T-helper 17 cell (primary cell): ENCODE results near the gene LAMA5. TPM values are rescaled to one million over a fixed set of nuclear protein-coding genes. Genes with fewer than 3 reads are reported as not detected.
A peak's percentile ranks its signal among the peaks of the same experiment; 100 is the strongest.
"Not testable (repeated sequence)": the region's sequence is repeated elsewhere in the genome, so short reads cannot be mapped to it uniquely, and the experiment has no call there.

Experiments used
- ATAC-seq: fragments of 150-1000 bp; cut with Tn5 transposase; 2 replicates; pipeline ENCODE4 v1.10.0; 2021; ENCODE audit warnings: mild to moderate bottlenecking, moderate library complexity
- DNase-seq, 3 donors: peaks; one replicate each; pipeline versions ENCODE4 v3.0.0 to v3.0.0-alpha.2; 2020 to 2021
- H3K9me3 ChIP-seq: one replicate; pipeline ENCODE4 v1.7.0; 2013; ENCODE audit warnings: low read length, mild to moderate bottlenecking; ENCODE audit not compliant: control insufficient read depth, poor library complexity, severe bottlenecking
- H3K27ac Mint-ChIP-seq: one replicate; pipeline ENCODE4 v1.8.0; 2022; ENCODE audit warnings: mild to moderate bottlenecking, moderate library complexity, mixed read lengths
- H3K27me3 Mint-ChIP-seq: one replicate; pipeline ENCODE4 v1.8.0; 2022; ENCODE audit warnings: mixed read lengths
- H3K36me3 Mint-ChIP-seq: one replicate; pipeline ENCODE4 v1.8.0; 2022; ENCODE audit warnings: low read depth, mixed read lengths
- H3K4me1 Mint-ChIP-seq: one replicate; pipeline ENCODE4 v1.8.0; 2022; ENCODE audit warnings: mild to moderate bottlenecking, mixed read lengths
- H3K4me3 Mint-ChIP-seq: one replicate; pipeline ENCODE4 v1.8.0; 2022; ENCODE audit warnings: mild to moderate bottlenecking, moderate library complexity, mixed read lengths
- total RNA-seq, 4 donors: library from RNA in 2 of 4; stranded (reverse) in 2 of 4; gene quantifications; one replicate each; pipeline ENCODE4 v1.2.3 and lab custom pipeline; 2022 to 2026

The LAMA5 gene
- total RNA-seq, 2 donors from 2014 or later: 0.50 to 0.72 TPM

- H3K27ac Mint-ChIP-seq: no peak overlapping the region
- H3K9me3 ChIP-seq: no peaks in the 10 kb centered on the region
- H3K4me1 Mint-ChIP-seq: peaks cover 5% of the 10 kb centered on the region
- H3K4me3 Mint-ChIP-seq: no peak overlapping the region
- H3K36me3 Mint-ChIP-seq: peaks cover 4% of the 10 kb centered on the region
- ATAC-seq: no peak
- no peak for DNase-seq
- peaks cover 15% of the 10 kb centered on the region for H3K27me3 Mint-ChIP-seq
Observed at GRCh38 chr20:62376112-62377063, 9.3 kb upstream of the LAMA5 start.

DNA sequence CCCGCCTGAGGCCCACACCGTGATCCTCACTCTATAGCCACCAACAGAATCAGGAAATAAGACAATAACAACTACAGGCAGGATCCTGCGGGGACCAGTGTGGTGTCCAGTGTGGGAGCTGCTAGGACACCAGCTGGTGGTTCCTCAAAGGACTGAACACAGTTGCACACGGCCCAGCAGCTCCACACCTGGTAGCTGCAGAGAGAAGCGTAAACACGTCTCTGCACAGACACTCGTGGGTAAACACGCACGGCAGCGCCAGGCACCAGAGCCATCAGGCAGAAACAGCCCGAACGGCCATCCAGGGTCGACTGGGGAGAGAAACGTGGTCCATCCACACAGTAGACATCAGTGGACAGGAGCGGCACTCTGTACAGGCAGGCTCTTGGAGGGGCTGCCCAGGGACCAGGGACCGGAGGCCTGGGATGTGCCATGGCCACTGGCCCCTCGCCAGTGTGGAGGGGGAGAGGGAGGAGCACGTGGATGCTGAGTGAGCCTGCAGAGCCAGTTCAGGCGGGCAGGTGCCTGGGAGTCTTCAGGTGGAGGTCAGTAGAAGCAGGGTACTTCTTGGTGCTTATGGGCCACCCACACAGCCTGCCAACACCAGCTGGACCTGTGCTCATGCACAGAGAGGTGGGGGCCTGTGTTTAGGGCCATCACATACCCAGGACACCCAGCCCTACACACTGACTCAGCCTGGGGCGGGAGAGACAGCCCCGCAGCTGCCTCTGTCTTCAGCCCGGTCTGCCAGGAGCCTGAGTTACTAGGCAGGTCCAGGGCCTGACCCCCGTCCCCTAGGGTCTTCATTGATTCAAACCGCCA lies 7.4 kb upstream of the LAMA5 start:
- ATAC-seq: no peak
- H3K27me3 Mint-ChIP-seq: peaks cover 16% of the 10 kb centered on the region
- no peak overlapping the region for H3K4me3 Mint-ChIP-seq
- H3K36me3 Mint-ChIP-seq: peaks cover 4% of the 10 kb centered on the region
- peaks cover 5% of the 10 kb centered on the region for H3K4me1 Mint-ChIP-seq
- DNase-seq: no peak
- H3K27ac Mint-ChIP-seq: no peak overlapping the region
- no peaks in the 10 kb centered on the region for H3K9me3 ChIP-seq

DNA sequence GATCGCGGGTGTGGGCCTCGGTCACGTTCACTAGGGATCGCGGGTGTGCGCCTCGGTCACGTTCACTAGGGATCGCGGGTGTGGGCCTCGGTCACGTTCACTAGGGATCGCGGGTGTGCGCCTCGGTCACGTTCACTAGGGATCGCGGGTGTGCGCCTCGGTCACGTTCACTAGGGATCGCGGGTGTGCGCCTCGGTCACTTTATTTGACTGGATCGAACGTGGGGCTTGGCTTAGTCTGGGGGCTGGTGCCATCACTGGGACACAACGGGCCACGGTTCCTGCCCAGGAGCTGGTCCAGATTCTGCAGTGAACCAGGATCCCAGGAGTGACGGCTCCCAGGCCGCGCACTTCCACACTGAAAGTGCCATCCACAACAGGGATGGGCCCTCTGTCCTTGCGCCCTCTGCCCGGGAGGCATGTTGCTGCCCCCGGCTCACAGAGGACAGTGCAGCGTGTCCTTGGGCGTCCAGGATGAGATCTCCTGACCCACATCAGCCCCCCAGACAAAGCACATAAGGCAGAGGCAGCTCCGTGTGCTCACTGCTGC lies 6.6 kb upstream of the LAMA5 start:
- not testable (repeated sequence) for H3K36me3 Mint-ChIP-seq, H3K9me3 ChIP-seq, DNase-seq, H3K4me1 Mint-ChIP-seq, ATAC-seq, H3K4me3 Mint-ChIP-seq, H3K27ac Mint-ChIP-seq
- H3K27me3 Mint-ChIP-seq: peaks cover 21% of the 10 kb centered on the region

GRCh38 chr20:62372042-62372993 lies 5.2 kb upstream of the LAMA5 start:
- H3K36me3 Mint-ChIP-seq: peaks cover 4% of the 10 kb centered on the region
- no peak for DNase-seq
- peaks cover 11% of the 10 kb centered on the region for H3K4me1 Mint-ChIP-seq
- no peak for ATAC-seq
- peaks cover 26% of the 10 kb centered on the region for H3K27me3 Mint-ChIP-seq
- H3K9me3 ChIP-seq: no peaks in the 10 kb centered on the region
- no peak overlapping the region for H3K4me3 Mint-ChIP-seq
- H3K27ac Mint-ChIP-seq: no peak overlapping the region

GRCh38 chr20:62371588-62372041 lies 4.5 kb upstream of the LAMA5 start:
- H3K27me3 Mint-ChIP-seq: peaks cover 26% of the 10 kb centered on the region
- no peak overlapping the region for H3K4me3 Mint-ChIP-seq
- no peak overlapping the region for H3K27ac Mint-ChIP-seq
- ATAC-seq: no peak
- DNase-seq: no peak
- H3K36me3 Mint-ChIP-seq: peaks cover 4% of the 10 kb centered on the region
- no peaks in the 10 kb centered on the region for H3K9me3 ChIP-seq
- peaks cover 11% of the 10 kb centered on the region for H3K4me1 Mint-ChIP-seq

- Mint-ChIP-seq H3K36me3 (peaks cover 4% of the 10 kb centered on the region), H3K4me3 (no peak overlapping the region), H3K27me3 (peaks cover 26% of the 10 kb centered on the region), H3K4me1 (peaks cover 11% of the 10 kb centered on the region), H3K27ac (no peak overlapping the region)
- DNase-seq (no peak), ATAC-seq (no peak)
- H3K9me3 ChIP-seq: no peaks in the 10 kb centered on the region
Observed at GRCh38 chr20:62370807-62371587, 3.9 kb upstream of the LAMA5 start.

GRCh38 chr20:62370115-62370806 lies 3.1 kb upstream of the LAMA5 start:
- H3K4me1 Mint-ChIP-seq: peaks cover 11% of the 10 kb centered on the region
- no peak overlapping the region for H3K4me3 Mint-ChIP-seq
- no peak overlapping the region for H3K27ac Mint-ChIP-seq
- DNase-seq (no peak), ATAC-seq (no peak)
- H3K36me3 Mint-ChIP-seq: peaks cover 4% of the 10 kb centered on the region
- no peaks in the 10 kb centered on the region for H3K9me3 ChIP-seq
- H3K27me3 Mint-ChIP-seq: peaks cover 27% of the 10 kb centered on the region

- DNase-seq (no peak), ATAC-seq (no peak)
- peaks cover 11% of the 10 kb centered on the region for H3K4me1 Mint-ChIP-seq
- peaks cover 4% of the 10 kb centered on the region for H3K36me3 Mint-ChIP-seq
- H3K27ac Mint-ChIP-seq: no peak overlapping the region
- H3K27me3 Mint-ChIP-seq: peaks cover 32% of the 10 kb centered on the region
- H3K9me3 ChIP-seq: no peaks in the 10 kb centered on the region
- H3K4me3 Mint-ChIP-seq: no peak overlapping the region
Observed at GRCh38 chr20:62369815-62370114, 2.7 kb upstream of the LAMA5 start.

- Mint-ChIP-seq H3K36me3 (peaks cover 4% of the 10 kb centered on the region), H3K4me1 (peaks cover 11% of the 10 kb centered on the region), H3K4me3 (no peak overlapping the region), H3K27me3 (peaks cover 34% of the 10 kb centered on the region), H3K27ac (no peak overlapping the region)
- H3K9me3 ChIP-seq: no peaks in the 10 kb centered on the region
- ATAC-seq (no peak), DNase-seq (no peak)
Observed at GRCh38 chr20:62368976-62369814, 2.1 kb upstream of the LAMA5 start.

- Mint-ChIP-seq H3K27me3 (peaks cover 34% of the 10 kb centered on the region), H3K27ac (no peak overlapping the region), H3K36me3 (peaks cover 4% of the 10 kb centered on the region), H3K4me3 (peak overlapping the region; percentile 87), H3K4me1 (peaks cover 11% of the 10 kb centered on the region)
- DNase-seq (no peak), ATAC-seq (no peak)
- no peaks in the 10 kb centered on the region for H3K9me3 ChIP-seq
Observed at GRCh38 chr20:62368392-62368975, 1.4 kb upstream of the LAMA5 start.
